ENCODE data around the gene TUBB.

The TUBB gene

GRCh38 chr6:30738532-30738931 lies 18.4 kb downstream of the TUBB start:
- DNase-seq (ENCODE audit: insufficient read length, low spot score) (no peak), FAIRE-seq (no peak)
- no peak for TF ChIP-seq POLR2AphosphoS5 (IDR thresholded peaks at IDR 0.05; ENCODE audit: low read depth, low read length)
- TF ChIP-seq TAF1 (IDR thresholded peaks at IDR 0.05; ENCODE audit: low read depth, low read length): no peak
- no peak for TF ChIP-seq POLR2A (IDR thresholded peaks at IDR 0.05; ENCODE audit: low read depth, low read length)
- no peak for TF ChIP-seq PAX5 (IDR thresholded peaks at IDR 0.05; ENCODE audit: insufficient read depth, low read length, severe bottlenecking)
- no peak for TF ChIP-seq POU2F2 (IDR thresholded peaks at IDR 0.05; ENCODE audit: low read depth, low read length)

- TF ChIP-seq POLR2A (IDR thresholded peaks at IDR 0.05; ENCODE audit: low read depth, low read length): no peak
- no peak for TF ChIP-seq SPI1 (IDR thresholded peaks at IDR 0.05; ENCODE audit: low read depth, low read length)
- no peak for TF ChIP-seq POU2F2 (IDR thresholded peaks at IDR 0.05; ENCODE audit: low read depth, low read length)
- TF ChIP-seq POLR2AphosphoS5 (IDR thresholded peaks at IDR 0.05; ENCODE audit: low read depth, low read length): no peak
- no peak for TF ChIP-seq TAF1 (IDR thresholded peaks at IDR 0.05; ENCODE audit: low read depth, low read length)
- DNase-seq (ENCODE audit: insufficient read length, low spot score) (no peak), FAIRE-seq (no peak)
Observed at GRCh38 chr6:30740540-30740870, 20.4 kb downstream of the TUBB start.

GRCh38 chr6:30741063-30741779 lies 21.1 kb downstream of the TUBB start:
- DNase-seq (ENCODE audit: insufficient read length, low spot score): no peak
- no peak for TF ChIP-seq POU2F2 (IDR thresholded peaks at IDR 0.05; ENCODE audit: low read depth, low read length)
- TF ChIP-seq TAF1 (IDR thresholded peaks at IDR 0.05; ENCODE audit: low read depth, low read length): no peak
- TF ChIP-seq POLR2AphosphoS5 (IDR thresholded peaks at IDR 0.05; ENCODE audit: low read depth, low read length): no peak
- no peak for TF ChIP-seq SPI1 (IDR thresholded peaks at IDR 0.05; ENCODE audit: low read depth, low read length)
- FAIRE-seq: no peak

GRCh38 chr6:30741789-30742315 lies 21.7 kb downstream of the TUBB start:
- TF ChIP-seq TAF1 (IDR thresholded peaks at IDR 0.05; ENCODE audit: low read depth, low read length): no peak
- TF ChIP-seq POLR2AphosphoS5 (IDR thresholded peaks at IDR 0.05; ENCODE audit: low read depth, low read length): peak; percentile 77
- no peak for DNase-seq (ENCODE audit: insufficient read length, low spot score)
- no peak for FAIRE-seq

- TF ChIP-seq POLR2A (IDR thresholded peaks at IDR 0.05; ENCODE audit: low read depth, low read length) (0 out of 2 replicates have a peak, but pooled peaks have one; percentile 33), POLR2AphosphoS5 (IDR thresholded peaks at IDR 0.05; ENCODE audit: low read depth, low read length) (peak; percentile 61; the same call in 1 of the 2 replicates), PAX5 (IDR thresholded peaks at IDR 0.05; ENCODE audit: insufficient read depth, low read length, severe bottlenecking) (no peak), TAF1 (IDR thresholded peaks at IDR 0.05; ENCODE audit: low read depth, low read length) (peak; percentile 47; the same call in 1 of the 2 replicates), POU2F2 (IDR thresholded peaks at IDR 0.05; ENCODE audit: low read depth, low read length) (peak; percentile 53), SPI1 (IDR thresholded peaks at IDR 0.05; ENCODE audit: low read depth, low read length) (no peak)
- peak; percentile 78 for FAIRE-seq
- peak; percentile 90 for DNase-seq (ENCODE audit: insufficient read length, low spot score)
Observed at GRCh38 chr6:30742316-30743098, 22.4 kb downstream of the TUBB start, which contains the start of gene FLOT1. Gene FLOT1 (minus strand): TSS chr6:30742687. CDS start chr6:30742189, 498 bp downstream.

- FAIRE-seq (no peak), DNase-seq (ENCODE audit: insufficient read length, low spot score) (no peak)
- TF ChIP-seq POU2F2 (IDR thresholded peaks at IDR 0.05; ENCODE audit: low read depth, low read length) (no peak), POLR2A (IDR thresholded peaks at IDR 0.05; ENCODE audit: low read depth, low read length) (no peak), SPI1 (IDR thresholded peaks at IDR 0.05; ENCODE audit: low read depth, low read length) (no peak), POLR2AphosphoS5 (IDR thresholded peaks at IDR 0.05; ENCODE audit: low read depth, low read length) (no peak), PAX5 (IDR thresholded peaks at IDR 0.05; ENCODE audit: insufficient read depth, low read length, severe bottlenecking) (no peak), TAF1 (IDR thresholded peaks at IDR 0.05; ENCODE audit: low read depth, low read length) (no peak)
Observed at GRCh38 chr6:30743099-30744053, 23.2 kb downstream of the TUBB start.

- DNase-seq (ENCODE audit: insufficient read length, low spot score) (no peak), FAIRE-seq (peak; percentile 72)
- TF ChIP-seq SPI1 (IDR thresholded peaks at IDR 0.05; ENCODE audit: low read depth, low read length): no peak
- TF ChIP-seq POU2F2 (IDR thresholded peaks at IDR 0.05; ENCODE audit: low read depth, low read length): peak; percentile 79; the same call in 1 of the 2 replicates
- TF ChIP-seq POLR2A (IDR thresholded peaks at IDR 0.05; ENCODE audit: low read depth, low read length): peak; percentile 99
- TF ChIP-seq POLR2AphosphoS5 (IDR thresholded peaks at IDR 0.05; ENCODE audit: low read depth, low read length): peak; percentile 98
- no peak for TF ChIP-seq PAX5 (IDR thresholded peaks at IDR 0.05; ENCODE audit: insufficient read depth, low read length, severe bottlenecking)
- TF ChIP-seq TAF1 (IDR thresholded peaks at IDR 0.05; ENCODE audit: low read depth, low read length): peak; percentile 87
Observed at GRCh38 chr6:30744054-30744805, 24.1 kb downstream of the TUBB start, which contains the start of gene IER3. Gene IER3 (minus strand): TSS chr6:30744547. CDS start chr6:30744518, 29 bp downstream.

- FAIRE-seq (no peak), DNase-seq (ENCODE audit: insufficient read length, low spot score) (no peak)
- TF ChIP-seq TAF1 (IDR thresholded peaks at IDR 0.05; ENCODE audit: low read depth, low read length): no peak
Observed at GRCh38 chr6:30747300-30747687, 27.1 kb downstream of the TUBB start.
